Testis (tissue), 2 donors: ENCODE data around the gene FOXD4L5.
"Not testable (repeated sequence)": the region's sequence is repeated elsewhere in the genome, so short reads cannot be mapped to it uniquely, and the experiment has no call there.

Experiments
- POLR2A ChIP-seq: fragments of 450-650 bp; IDR thresholded peaks from one replicate; pipeline ENCODE4 v1.6.1; 2017; ENCODE audit warnings: antibody characterized with exemption, mild to moderate bottlenecking, moderate library complexity
- TF ChIP-seq, protein P1 (sequence below), 3 experiments: fragments of 450-650 bp in 2 of 3; fragments of 200-600 bp in 1 of 3; sonication (generic) in 1 of 3; IDR thresholded peaks; one replicate each; pipeline ENCODE4 v1.5.1; 2016 to 2019; ENCODE audit warnings: antibody characterized with exemption in 3 of 3, mild to moderate bottlenecking in 2 of 3, moderate library complexity in 1 of 3

DNA sequence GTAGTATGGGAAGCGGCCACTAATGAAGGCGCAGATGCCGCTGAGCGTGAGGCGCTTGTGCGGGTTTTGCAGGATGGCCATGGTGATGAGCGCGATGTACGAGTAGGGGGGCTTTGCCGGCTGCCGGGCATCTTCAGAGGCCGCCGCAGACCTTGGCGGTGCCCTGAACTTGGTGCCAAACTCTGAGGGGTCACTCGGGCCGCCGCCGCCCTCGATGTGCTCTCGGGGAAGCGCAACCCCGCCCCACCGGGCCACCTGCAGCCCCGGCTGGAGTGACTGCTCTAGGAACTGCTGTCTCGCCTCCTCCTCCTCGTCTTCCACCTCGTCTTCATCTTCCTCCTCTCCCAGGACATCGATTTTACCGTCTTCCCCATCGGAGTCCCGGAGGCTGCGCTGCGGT is 1.1 kb downstream of the FOXD4L5 start:
- not testable (repeated sequence) for TF ChIP-seq POLR2A
- TF ChIP-seq, protein P1, sequence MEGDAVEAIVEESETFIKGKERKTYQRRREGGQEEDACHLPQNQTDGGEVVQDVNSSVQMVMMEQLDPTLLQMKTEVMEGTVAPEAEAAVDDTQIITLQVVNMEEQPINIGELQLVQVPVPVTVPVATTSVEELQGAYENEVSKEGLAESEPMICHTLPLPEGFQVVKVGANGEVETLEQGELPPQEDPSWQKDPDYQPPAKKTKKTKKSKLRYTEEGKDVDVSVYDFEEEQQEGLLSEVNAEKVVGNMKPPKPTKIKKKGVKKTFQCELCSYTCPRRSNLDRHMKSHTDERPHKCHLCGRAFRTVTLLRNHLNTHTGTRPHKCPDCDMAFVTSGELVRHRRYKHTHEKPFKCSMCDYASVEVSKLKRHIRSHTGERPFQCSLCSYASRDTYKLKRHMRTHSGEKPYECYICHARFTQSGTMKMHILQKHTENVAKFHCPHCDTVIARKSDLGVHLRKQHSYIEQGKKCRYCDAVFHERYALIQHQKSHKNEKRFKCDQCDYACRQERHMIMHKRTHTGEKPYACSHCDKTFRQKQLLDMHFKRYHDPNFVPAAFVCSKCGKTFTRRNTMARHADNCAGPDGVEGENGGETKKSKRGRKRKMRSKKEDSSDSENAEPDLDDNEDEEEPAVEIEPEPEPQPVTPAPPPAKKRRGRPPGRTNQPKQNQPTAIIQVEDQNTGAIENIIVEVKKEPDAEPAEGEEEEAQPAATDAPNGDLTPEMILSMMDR (IDR thresholded peaks at IDR 0.05), result not testable (repeated sequence)
